Measurements from ENCODE around the gene MROH7.

Gene MROH7

DNA sequence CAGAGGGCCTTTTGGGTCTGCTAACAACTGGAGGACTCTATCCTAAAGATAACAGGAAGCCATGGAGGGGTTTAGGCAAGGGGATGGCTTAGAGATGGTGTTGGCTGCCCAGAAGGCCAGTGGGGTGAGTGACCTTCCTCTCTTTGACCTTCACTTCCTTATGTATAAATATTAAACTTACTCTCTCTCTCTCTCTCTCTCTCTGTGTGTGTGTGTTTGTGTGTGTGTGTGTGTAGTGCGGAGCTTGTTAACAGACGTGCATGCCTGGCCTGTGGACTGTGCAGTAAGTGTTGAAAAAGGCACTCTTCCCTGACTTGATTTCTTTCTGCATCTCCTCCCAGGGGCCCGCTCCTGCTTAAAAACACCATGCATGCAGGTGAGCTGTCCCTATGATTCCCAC lies 10.0 kb downstream of the MROH7 start:
- no peak for DNase-seq (ENCODE audit: low read depth)

DNA sequence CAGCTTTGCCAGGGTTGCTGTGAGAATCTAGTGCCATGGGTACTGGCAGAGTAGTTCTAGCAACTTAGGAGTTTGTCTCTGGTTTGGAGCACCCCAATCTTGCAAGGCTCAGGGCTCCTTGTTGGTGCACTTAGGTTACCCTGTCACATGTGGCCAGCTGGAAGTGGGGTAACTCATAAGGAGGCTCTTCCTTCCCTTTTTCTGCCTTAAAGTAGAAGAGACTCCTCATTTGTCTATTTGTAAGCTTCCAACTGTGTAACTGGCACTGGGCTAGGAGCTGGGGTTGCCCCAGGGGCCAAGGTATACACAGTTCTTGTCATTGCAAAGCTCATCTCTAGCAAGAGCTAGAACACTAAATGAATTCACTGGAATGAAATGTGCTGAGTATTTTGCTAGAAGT lies 10.6 kb downstream of the MROH7 start:
- DNase-seq (ENCODE audit: low read depth) = no peak

DNA sequence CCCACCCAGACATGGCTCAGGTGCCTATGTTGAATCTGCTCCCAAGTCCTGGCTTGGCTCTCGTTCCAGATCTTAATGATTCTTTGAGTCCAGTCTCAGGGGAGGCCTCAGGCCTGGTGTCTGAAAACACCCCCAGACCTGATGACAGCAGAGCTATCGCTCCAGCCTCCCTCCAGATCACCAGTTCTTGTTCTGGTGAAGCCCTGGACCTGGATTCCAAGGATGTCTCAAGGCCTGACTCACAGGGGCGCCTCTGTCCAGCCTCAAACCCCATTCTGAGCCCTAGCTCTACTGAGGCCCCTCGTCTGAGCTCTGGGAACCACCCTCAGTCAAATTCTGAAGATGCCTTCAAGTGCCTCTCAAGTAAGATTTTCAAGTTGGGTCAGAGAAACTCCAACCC lies 11.4 kb downstream of the MROH7 start:
- no peak for DNase-seq (ENCODE audit: low read depth)

DNA sequence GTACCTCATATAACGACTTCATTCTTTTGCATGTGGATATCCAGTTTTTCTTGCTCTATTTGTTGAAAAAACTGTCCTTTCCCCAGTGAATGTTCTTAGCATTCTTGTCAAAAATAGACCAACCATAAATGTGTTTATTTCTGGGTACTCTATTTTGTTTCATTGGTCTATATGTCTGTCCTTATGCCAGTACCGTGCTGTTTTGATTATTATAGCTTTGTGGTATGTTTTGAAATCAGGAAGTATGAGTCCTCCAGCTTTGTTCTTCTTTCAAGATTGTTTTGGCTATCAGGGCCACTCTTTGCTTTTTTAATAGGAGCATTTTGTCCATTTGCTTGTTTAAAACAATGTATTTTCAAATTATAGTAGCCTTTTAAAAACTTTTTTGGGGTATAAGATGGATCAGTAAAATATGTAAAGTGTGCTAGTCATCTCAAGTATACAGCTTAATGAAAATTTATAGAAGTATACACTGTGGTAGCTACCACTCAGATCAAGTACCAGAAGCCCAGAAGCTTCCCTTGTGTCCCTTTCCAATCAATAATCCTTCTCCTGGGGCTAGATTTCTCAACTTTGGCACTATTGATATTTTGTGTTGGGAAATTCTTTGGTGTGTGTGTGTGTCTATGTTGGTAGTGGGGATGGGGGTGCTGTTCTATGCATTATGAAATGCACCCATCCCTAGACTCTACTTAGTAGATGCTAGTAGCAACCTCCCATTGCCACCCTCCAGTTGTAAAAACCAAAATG lies 16.8 kb downstream of the MROH7 start:
- DNase-seq (ENCODE audit: low read depth) = no peak

DNA sequence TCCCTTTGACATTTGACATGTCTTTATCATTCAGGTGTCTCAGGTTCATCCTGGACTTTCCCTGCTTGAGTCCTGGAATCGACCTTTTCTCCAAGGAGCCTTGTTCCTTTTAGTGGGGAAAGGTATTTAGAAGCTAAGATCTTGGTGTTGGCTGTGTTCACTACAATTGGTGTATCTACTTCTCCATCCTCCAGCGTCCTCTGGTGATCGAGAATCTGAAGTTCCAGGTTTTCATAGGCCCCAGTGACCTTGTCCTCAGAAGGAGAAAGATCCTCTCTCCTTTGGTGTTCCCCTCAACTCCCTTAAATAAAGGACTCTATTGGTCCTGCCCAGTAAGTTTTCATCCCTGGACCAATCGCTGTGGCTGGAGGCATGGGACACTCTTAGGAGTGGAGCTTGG lies 22.1 kb downstream of the MROH7 start:
- no peak for DNase-seq (ENCODE audit: low read depth)

DNA sequence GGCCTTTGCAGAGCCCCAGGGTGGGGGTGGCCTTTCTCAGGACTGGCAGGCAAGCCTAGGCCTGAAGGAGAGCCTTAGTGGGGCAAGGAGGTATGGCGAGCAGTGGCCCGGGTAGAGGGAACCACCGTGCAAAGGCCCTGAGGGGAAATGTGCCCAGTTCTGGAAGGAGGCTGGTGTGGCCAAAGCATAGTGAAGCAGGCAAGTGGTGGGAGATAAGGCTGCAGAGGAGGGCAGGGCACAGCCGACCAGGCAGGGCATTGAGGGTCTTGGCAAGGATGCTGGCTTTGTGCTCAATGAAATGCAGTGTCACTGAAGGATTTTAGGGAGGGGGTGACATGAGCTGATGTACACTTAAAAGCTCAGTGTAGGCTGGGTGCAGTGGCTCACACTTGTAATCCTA lies 22.8 kb downstream of the MROH7 start:
- DNase-seq (ENCODE audit: low read depth) = no peak

DNA sequence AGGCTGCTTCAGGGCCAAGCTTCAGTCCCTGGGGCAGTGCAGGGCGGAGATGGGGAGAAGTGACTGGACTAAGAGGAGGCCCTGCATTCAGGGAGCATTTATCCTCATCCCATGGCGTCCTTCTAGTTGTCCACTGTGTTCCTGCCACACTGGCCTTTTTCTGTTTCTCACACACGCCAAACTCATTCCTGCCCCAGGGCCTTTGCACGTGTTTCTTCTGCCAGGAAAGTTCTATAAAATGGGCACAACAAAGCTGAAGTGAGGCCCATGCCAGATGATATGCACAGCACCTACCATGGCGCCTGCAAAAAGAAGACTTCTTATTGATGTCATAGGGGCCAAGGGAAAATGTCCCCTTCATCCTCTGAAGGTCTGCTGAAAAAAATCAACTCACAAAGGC lies 24.3 kb downstream of the MROH7 start:
- DNase-seq (ENCODE audit: low read depth) = no peak

DNA sequence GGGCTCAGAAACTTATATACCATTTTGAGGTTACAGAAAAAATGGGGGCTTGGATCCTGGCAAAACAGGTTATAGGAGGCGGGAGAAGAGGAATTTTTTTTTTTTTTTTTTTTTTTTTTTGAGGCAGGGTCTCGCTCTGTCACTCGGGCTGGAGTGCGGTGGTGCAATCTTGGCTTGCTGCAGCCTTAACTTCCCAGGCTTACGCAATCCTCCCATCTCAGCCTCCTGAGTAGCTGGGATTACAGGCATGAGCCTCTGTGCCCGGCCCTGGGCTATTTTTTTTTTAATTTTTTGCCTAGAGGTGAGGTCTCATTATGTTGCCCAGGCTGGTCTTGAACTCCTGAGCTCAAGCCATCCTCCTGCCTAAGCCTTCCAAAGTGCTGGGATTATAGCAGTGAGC lies 24.7 kb downstream of the MROH7 start:
- no peak for DNase-seq (ENCODE audit: low read depth)

DNA sequence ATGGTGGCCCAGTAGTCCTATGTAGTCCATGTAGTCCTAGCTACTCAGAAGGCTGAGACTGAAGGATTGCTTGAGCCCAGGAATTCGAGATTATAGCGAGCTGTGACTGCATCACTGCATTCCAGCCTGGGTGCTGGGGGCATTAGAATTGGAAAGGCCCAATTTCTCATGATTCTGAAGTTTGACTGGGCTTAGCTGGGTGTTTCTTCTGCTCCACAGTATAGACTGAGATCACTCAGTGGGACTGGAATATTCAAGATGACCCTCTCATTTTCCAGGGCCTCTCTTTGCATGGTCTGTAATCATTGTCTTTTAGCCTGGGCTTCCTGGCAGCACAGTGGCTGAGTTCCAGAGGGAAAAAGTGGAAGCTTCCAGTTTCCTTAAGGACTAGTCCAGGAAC lies 26.2 kb downstream of the MROH7 start:
- no peak for DNase-seq (ENCODE audit: low read depth)

DNA sequence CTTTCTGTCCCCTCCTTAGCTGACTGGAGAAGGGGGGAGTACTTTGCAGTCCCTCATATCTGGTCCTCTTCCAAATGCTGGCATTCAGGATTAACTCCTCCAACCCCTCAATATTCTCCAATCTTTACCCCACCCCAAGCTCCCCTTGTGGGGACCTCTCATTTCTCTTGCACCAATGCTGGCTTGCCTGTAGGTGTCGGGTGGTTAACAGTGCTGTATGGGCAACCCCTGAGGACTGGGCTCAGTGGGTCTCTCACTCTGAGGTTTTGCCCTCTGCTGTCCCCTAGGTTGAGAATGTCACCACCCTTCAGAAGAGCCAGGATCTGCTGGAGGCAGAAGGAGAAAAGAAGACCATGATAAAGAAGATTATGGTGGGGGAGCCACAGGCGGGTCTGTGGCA lies 27.0 kb downstream of the MROH7 start:
- DNase-seq (ENCODE audit: low read depth) = no peak

DNA sequence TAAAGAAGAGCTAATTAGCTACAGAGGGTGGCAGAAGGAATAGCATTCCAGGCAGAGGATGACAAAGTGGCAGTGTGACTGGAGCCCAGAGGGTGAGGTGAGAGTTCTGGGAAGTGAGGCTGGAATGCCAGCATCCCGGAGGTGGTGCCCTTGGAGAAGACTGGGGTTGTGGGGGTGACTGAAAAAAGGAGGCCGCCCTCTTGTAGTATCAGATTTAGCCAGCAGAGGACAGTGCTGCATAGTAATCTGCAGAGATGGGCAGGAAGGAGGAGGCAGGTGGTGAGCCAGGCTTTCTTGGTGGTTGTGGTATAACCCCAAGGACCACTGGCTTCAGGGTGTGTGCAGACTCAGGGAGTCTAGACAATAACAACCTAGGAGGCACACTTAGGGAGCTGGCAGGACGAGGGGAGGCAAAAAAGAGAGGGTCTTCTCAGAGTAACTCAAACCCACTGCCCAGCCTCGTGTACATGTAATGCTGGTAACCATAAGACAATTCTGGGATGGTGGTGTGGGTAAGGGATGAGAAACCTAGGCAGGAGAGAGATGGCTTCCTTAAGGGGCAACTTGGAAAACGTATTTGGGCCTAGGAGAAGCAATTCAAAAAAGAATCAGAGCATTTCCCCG lies 30.5 kb downstream of the MROH7 start:
- peak; percentile 17 for DNase-seq (ENCODE audit: low read depth)

DNA sequence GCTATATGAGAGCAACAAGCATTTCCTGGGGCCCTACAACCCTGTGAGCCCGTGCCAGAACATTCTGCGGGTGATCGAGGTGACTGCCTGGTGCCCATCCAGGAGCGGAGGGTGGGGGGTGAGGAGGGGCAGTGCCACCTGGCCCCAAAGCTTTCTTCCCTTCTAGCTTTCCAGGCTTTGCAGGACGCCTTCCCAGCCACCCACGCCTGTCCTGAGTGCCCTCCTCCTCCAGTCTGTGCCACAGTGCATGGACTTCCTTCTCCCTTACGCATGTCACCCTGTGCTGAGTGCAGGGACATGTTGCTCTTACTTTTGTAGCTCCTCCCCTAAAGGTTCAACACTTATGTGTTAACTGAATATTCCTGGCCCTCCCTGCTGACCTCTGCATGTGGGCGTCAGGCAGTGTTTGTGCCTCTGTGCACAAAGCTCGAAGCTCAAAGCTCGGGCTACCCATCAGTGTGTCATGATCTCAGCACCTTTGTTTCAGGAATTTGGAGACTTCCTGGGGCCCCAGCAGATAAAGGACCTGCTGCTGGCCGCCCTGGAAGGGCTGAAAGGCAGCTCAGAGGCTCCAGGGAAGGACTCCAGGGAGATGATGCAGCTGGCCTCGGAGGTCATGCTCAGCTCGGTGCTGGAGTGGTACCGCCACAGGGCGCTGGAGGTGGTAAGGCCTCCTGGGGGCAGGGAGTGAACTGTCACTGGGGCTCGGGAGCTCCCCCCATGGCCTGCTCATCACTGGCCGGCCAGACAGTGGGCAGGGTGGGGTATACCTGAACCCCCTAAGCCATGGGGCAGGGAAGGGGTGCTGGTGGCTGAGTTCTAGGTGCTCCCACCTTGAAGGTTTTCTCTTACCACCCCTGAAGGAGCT lies 37.4 kb downstream of the MROH7 start:
- DNase-seq (ENCODE audit: low read depth) = no peak

DNA sequence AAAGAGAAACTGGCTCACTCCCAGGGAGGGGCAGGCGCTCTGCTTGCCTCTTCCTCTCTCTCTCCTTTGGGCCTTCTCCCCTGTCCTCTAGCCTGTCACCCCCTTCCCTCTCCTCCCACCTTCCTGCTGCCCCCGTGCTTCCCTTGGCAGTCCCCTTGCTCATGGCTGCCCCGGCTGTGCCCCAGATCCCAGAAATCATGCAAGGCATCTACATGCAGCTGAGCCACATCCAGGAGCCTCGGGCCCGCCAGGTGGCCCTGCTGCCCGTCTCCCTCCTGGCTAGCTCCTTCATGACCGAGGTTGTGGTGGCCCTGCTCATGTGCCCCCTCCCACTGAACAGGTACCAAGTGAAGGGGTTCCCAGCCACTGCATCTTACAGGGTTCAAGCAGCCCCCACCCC lies 38.1 kb downstream of the MROH7 start:
- DNase-seq (ENCODE audit: low read depth) = no peak

DNA sequence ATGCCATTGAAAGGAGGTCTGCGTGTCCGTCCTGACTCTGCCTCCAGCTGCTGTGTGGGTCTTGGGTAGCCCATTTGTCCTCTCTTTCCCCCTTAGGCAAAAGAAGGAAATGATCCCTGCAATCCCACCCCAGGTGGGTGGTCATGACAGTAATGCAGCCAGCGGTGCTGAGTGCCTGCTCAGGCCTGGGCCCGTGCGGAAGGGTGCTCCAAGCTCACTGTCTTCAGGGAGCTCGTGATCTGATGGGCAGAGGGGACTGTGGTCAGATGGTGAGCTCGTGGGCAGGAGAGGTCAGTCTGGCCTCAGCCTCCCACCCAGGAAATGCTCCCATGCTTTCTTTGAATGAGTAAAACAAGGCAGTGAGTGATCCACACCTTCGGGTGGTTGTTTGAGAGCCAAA lies 38.8 kb downstream of the MROH7 start:
- no peak for DNase-seq (ENCODE audit: low read depth)

DNA sequence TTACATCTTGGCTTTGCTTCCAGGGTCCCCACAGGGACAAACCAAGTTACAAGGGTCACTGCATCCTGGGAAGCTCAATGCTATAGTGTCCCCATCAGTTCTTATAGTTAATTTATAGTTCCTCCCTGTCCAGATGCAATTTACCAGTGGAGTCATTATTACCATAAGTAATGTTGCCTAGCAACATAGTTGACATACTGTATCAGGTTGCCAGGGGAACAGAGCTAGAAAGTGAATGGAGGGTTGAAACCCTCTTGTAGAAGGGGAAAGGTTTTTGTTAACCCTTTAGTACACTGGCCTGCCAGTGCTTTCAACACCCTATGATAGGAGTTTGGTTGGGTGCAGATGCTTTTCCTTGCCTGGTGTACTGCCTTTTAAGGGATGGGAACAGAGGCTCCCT lies 39.8 kb downstream of the MROH7 start:
- no peak for DNase-seq (ENCODE audit: low read depth)

DNA sequence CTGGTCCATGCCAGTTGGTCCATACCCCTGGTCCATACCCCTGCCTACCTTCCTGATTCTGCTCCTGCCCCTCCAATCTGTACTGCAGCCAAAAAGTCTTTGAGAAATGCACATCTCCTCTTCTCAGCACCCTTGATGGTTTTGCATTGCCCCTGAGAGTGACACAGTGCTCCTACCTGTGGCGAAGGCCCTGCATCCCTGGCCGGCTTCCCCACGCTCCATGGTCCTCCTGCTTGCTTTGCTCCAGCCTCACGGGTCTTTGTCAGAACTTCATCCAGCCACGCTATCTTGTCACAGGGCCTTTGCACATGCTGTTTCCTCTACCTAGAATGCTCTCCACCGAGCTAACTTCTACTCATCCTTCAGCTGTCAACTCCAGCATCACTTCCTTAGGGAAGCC lies 41.9 kb downstream of the MROH7 start:
- no peak for DNase-seq (ENCODE audit: low read depth)

DNA sequence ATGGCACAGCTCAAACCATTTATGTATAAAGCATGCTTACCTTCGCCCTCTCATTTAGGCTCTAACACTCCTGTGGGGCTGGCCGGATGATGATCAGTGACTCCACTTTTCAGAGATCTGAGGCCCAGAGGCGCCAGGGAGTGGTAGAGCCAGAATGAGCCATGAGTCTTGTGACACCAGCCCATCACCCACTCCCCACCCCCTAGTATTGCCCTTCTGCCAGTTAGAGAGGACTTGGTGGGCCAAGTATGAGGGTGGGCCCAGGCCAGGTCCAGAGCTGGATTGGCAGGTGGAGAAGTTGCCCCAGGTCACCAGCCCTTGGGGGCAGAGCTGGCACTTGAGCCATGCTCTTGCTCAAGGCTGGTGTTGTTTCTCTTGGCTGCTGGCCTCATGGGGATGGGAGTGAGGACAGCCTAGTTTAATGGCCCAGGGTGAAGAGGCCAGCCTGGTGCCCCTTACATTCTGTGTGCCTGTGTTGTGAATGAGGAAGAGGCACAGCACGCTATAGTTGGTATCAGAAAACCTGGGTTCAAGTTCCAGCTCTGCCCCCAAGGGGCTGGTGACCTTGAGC lies 43.8 kb downstream of the MROH7 start:
- no peak for DNase-seq (ENCODE audit: low read depth)

DNA sequence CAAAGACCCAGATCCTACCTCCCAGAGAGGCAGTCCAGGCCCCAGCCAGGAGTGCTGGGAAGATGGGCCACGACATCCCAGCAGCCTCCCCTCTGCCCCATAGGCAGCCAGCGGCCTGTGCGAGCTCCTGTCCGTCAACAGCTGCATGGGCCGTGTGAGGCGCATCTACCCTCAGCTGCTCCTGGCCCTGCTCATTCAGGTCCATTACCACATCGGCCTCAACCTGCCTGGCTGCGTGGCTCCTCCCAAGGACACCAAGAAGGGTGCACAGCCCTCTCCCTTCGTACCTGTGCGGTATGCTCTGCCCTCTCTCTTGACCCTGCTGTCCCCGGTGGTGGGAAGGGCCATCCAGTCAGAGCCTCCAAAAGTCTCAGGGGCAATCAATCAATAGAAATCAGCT lies 44.6 kb downstream of the MROH7 start:
- no peak for DNase-seq (ENCODE audit: low read depth)

DNA sequence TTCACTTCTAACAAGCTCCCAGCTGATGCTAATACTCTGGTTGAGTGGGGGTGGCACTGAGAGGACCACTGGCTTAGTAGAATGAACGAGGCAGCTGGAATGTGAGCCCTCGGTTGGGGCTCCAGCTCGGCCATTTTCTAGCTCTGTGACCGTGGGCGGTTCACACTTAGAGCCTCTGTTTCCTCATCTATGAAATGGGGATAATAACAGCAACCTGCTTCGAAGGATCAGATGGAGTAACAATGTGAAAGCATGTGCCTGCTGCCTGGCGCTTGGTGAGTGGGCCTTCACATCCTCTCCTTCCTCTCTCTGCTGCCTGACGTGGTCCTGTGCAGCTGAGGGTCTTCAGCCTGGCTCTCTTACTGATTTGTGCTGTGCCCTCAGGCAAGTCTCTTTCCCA lies 53.2 kb downstream of the MROH7 start:
- no peak for DNase-seq (ENCODE audit: low read depth)

DNA sequence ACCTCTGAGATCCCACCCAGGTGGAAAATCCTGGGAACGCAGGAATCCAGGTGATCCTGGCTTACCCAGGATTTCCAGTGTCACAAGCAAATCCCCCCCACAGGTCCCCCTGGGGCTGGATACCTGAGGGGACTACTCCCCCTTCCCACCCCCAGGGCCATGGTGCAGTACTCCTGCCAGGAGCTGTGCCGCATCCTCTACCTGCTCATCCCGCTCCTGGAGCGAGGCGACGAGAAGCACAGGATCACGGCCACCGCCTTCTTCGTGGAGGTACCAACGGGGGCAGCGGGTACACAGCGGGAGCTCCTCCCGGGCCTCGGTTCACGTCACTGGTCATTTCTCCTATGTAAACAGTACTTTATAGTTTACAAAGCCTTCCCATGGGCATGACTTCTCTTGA lies 53.6 kb downstream of the MROH7 start:
- no peak for DNase-seq (ENCODE audit: low read depth)

DNA sequence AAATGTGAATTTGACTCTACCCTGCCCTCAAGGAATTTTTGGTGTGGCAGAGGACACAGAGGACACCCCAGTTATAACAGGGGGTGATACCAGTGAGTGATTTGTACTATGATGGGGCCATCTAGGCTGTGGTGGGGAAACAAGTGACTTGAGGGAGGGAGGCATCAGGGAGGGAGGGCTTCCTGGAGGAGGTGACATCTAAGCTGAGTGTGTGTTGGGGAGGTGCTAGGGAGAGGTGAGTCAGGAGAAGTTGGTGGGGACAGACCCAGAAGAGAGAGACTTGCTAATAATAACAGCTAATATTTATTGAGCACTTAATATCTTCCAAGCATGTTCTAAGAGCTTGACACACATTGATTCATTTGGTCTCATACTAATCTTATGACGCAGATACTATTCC lies 54.2 kb downstream of the MROH7 start:
- no peak for DNase-seq (ENCODE audit: low read depth)

DNA sequence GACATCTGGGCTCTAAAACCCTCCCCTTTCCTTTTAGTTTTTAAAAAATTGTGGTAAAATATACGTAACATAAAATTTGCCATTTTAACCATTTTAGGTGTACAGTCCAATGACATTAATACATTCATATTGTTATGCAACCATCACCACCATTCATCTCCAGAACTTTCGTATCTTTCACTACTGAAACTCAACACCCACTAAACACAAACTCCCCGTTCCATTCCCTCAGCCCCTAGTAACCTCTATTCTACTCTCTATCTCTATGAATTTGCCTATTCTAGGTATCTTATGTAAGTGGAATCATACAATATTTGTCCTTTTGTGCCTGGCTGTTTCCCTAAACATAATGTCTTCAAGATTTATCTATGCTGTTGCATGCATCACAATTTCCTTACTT lies 54.7 kb downstream of the MROH7 start:
- DNase-seq (ENCODE audit: low read depth) = no peak

DNA sequence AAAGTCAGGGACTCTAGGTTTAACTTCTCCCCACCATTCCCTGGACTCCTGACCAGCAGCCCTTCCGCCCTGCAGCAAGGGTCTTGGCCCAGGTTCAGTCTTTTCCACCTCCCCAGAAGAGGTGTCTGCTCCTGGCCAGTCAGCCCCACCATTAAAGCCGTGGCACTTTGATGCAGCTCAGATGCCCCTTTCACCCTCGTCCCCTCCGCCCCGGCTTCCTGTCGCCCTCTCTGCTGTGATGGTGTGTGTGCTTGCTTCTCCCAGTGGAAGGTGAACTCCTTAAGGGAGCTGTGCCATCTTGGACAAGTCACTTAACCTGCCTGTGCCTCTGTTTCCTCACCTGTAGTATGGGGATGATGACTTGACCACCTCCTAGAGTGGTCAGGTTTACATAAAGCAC lies 56.3 kb downstream of the MROH7 start:
- DNase-seq (ENCODE audit: low read depth) = no peak

Data from GM04504 (cell line).